Esophagus squamous epithelium (tissue), 5 donors: ENCODE data around the gene MAPK7. TPM values are rescaled to one million over a fixed set of nuclear protein-coding genes. Genes with fewer than 3 reads are reported as not detected.

ENCODE experiments used
- DNase-seq: peaks from one replicate; lab custom pipeline; 2025; lab: John Stamatoyannopoulos, UW
- H3K27ac ChIP-seq, 4 donors: fragments of 200-600 bp; sonication (generic); one replicate each; pipeline ENCODE4 v1.5.1; 2016 to 2019; ENCODE audit warnings: mild to moderate bottlenecking in 1 of 4
- H3K27me3 ChIP-seq, 4 donors: fragments of 200-600 bp; sonication (generic); 1 replicate in 3 of 4; 2 replicates in 1 of 4; pipeline versions ENCODE4 v1.5.1 to v1.6.0; 2017 to 2021; ENCODE audit warnings: antibody characterized with exemption in 1 of 4
- H3K36me3 ChIP-seq, 3 donors: fragments of 200-600 bp; sonication (generic); one replicate each; pipeline ENCODE4 v1.5.1; 2016 to 2019
- H3K4me1 ChIP-seq, 3 donors: fragments of 200-600 bp; sonication (generic); one replicate each; pipeline ENCODE4 v1.5.1; 2017 to 2019
- H3K4me3 ChIP-seq, 4 donors: fragments of 200-600 bp; sonication (generic); 1 replicate in 3 of 4; 2 replicates in 1 of 4; pipeline ENCODE4 v1.5.1; 2016 to 2019; ENCODE audit warnings: mild to moderate bottlenecking in 2 of 4, moderate library complexity in 1 of 4
- H3K9me3 ChIP-seq, 3 donors: fragments of 200-600 bp; sonication (generic); one replicate each; pipeline ENCODE4 v1.5.1; 2016 to 2019
- CTCF ChIP-seq, 6 experiments: fragments of 450-650 bp in 4 of 6; fragments of 200-600 bp in 2 of 6; sonication (generic) in 2 of 6; IDR thresholded peaks; one replicate each; pipeline ENCODE4 v1.5.1; 2016 to 2019; ENCODE audit warnings: antibody characterized with exemption in 6 of 6, mild to moderate bottlenecking in 4 of 6, moderate library complexity in 4 of 6
- POLR2A ChIP-seq, 4 donors: fragments of 450-650 bp; IDR thresholded peaks; one replicate each; pipeline ENCODE4 v1.6.1; 2017; ENCODE audit warnings: antibody characterized with exemption in 4 of 4, mild to moderate bottlenecking in 4 of 4, moderate library complexity in 3 of 4
- WGBS, 2 donors: methylation state at CpG; one replicate each; pipeline ENCODE4 v1.1.5; 2018; 5-methylcytosine and 5-hydroxymethylcytosine counted together
- intact Hi-C: fragments of 100-400 bp; cut with DNase I; formaldehyde crosslinking; loops from one replicate; pipeline ENCODE4 v1.15.0; 2022
- total RNA-seq, 4 donors: library from RNA; depleted of rRNA; stranded (reverse); fragments of >200 nt; gene quantifications; one replicate each; pipeline ENCODE4 v1.1.0, GENCODE V29; 2016
- donor health status: DM: yes; HTN: yes; CAD: no.

The MAPK7 gene
- total RNA-seq, 4 donors from 2014 or later: 22.6 to 39.7 (median 28.1) TPM

- no peak for TF ChIP-seq CTCF (IDR thresholded peaks at IDR 0.05)
- no peak for TF ChIP-seq POLR2A (IDR thresholded peaks at IDR 0.05)
Observed at GRCh38 chr17:19366637-19366972, 11.7 kb upstream of the MAPK7 start.

GRCh38 chr17:19368229-19368628 is 10.1 kb upstream of the MAPK7 start:
- intact Hi-C loops: loop anchor here (10.0 kb wide), 1 partner anchor 397 kb away; no protein-coding TSS in a partner anchor
- 63 to 93% methylated on average over 3 to 4 of the region's 4 CpGs for WGBS, 2 donors
- H3K4me3 ChIP-seq: no peak overlapping the region
- no peaks in the 10 kb centered on the region for H3K9me3 ChIP-seq
- H3K36me3 ChIP-seq: no peaks in the 10 kb centered on the region
- no peak overlapping the region for H3K27ac ChIP-seq
- DNase-seq: no peak
- no peaks in the 10 kb centered on the region for H3K27me3 ChIP-seq
- TF ChIP-seq CTCF (IDR thresholded peaks at IDR 0.05) (no peak), POLR2A (IDR thresholded peaks at IDR 0.05) (no peak)
- H3K4me1 ChIP-seq: peaks cover under 1 to 46% (median 15%) of the 10 kb centered on the region in 3 donors

More at GRCh38 chr17:19366637-19366972, 11.7 kb upstream of the MAPK7 start:
- no peak for DNase-seq
- Histone ChIP-seq H3K4me3 (no peak overlapping the region), H3K36me3 (no peaks in the 10 kb centered on the region), H3K27ac (no peak overlapping the region), H3K4me1 (peaks cover 14 to 52% (median 24%) of the 10 kb centered on the region in 3 donors), H3K9me3 (no peaks in the 10 kb centered on the region), H3K27me3 (no peaks in the 10 kb centered on the region)
- 75 to 95% methylated on average over 2 to 4 of the region's 5 CpGs for WGBS, 2 donors
- intact Hi-C loops: loop anchor here (10.0 kb wide), 1 partner anchor 398 kb away; no protein-coding TSS in a partner anchor

GRCh38 chr17:19369107-19369778 is 9.1 kb upstream of the MAPK7 start:
- Histone ChIP-seq H3K4me3 (no peak overlapping the region), H3K9me3 (no peaks in the 10 kb centered on the region), H3K36me3 (no peaks in the 10 kb centered on the region), H3K27me3 (no peaks in the 10 kb centered on the region), H3K4me1 (peaks cover 0 to 38% (median 14%) of the 10 kb centered on the region in 3 donors), H3K27ac (peak overlapping the region in 3 of 4 donors; percentile 4 to 63 (median 62))
- WGBS, 2 donors: 89% methylated on average over 15 to 16 of the region's 16 CpGs
- no peak for TF ChIP-seq CTCF (IDR thresholded peaks at IDR 0.05)
- TF ChIP-seq POLR2A (IDR thresholded peaks at IDR 0.05): no peak
- intact Hi-C loops: loop anchor here (10.0 kb wide), 1 partner anchor 396 kb away; no protein-coding TSS in a partner anchor
- DNase-seq: no peak

DNA sequence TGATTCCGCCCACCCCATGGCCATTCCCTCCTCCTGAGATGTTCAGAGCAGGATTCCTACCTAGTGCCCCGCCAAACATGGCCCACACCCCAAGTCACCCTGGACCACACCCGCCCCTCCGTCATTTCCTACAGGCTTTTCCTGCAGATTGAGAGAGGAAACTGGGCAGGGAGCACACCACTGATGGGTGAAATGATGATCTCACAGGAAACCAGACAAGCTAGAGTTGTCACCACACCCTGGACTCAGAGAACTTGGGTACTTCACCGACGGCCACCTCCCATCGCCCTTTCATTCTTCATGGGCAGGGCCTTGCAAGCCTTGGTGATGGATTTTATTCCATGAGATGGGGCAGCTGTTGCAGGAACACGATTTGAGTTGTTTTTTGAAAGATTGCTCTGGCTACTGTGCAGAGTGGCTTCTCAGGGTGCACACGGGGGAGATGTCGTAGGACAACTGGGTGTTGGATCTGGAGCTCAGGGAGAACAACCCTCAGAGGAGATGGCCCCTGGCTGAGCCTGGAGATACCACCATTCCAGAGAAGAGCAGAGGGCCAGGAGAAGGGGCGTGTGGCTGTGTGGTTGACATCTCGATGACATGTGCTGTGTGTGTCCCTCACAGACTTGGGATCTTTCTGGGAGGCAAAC is 8.3 kb upstream of the MAPK7 start:
- Histone ChIP-seq H3K27me3 (no peaks in the 10 kb centered on the region), H3K4me1 (peaks cover 0 to 32% (median 14%) of the 10 kb centered on the region in 3 donors), H3K4me3 (no peak overlapping the region), H3K27ac (peak overlapping the region; percentile 4 to 63 (median 58)), H3K9me3 (no peaks in the 10 kb centered on the region), H3K36me3 (no peaks in the 10 kb centered on the region)
- TF ChIP-seq POLR2A (IDR thresholded peaks at IDR 0.05) (no peak), CTCF (IDR thresholded peaks at IDR 0.05) (no peak)
- 51 to 56% methylated on average over 10 to 12 of the region's 12 CpGs for WGBS, 2 donors
- intact Hi-C loops: loop anchor here (10.0 kb wide), 1 partner anchor 395 kb away; no protein-coding TSS in a partner anchor
- no peak for DNase-seq

- WGBS, 2 donors: 66% methylated on average over 3 of the region's 7 CpGs
Observed at GRCh38 chr17:19370493-19370960, 7.8 kb upstream of the MAPK7 start.

More at GRCh38 chr17:19370493-19370960, 7.8 kb upstream of the MAPK7 start:
- H3K9me3 ChIP-seq: no peaks in the 10 kb centered on the region
- H3K27ac ChIP-seq: peak overlapping the region; percentile 4 to 63 (median 58)
- TF ChIP-seq POLR2A (IDR thresholded peaks at IDR 0.05) (no peak), CTCF (IDR thresholded peaks at IDR 0.05) (no peak)
- no peak for DNase-seq
- no peak overlapping the region for H3K4me3 ChIP-seq
- H3K4me1 ChIP-seq: peaks cover 0 to 31% (median 14%) of the 10 kb centered on the region in 3 donors
- H3K36me3 ChIP-seq: no peaks in the 10 kb centered on the region
- H3K27me3 ChIP-seq: no peaks in the 10 kb centered on the region
- intact Hi-C loops: no loop called here
